ENCODE data around the gene PCYT1B. TPM values are rescaled to one million over a fixed set of nuclear protein-coding genes. Genes with fewer than 3 reads are reported as not detected.

Gene PCYT1B
- polyA plus RNA-seq, 3 donors, result 0.15 TPM; not detected in 2

GRCh38 chrX:24577091-24577490, 70.1 kb downstream of the PCYT1B start:
- Histone ChIP-seq H4K20me1 (ENCODE audit: insufficient read depth, low read length) (no peaks in the 10 kb centered on the region), H3K27me3 (ENCODE audit: control insufficient read depth in 2 of 2, insufficient read depth in 2 of 2, low read length in 2 of 2) (no peaks in the 10 kb centered on the region), H3K79me2 (ENCODE audit: insufficient read depth, low read length) (no peaks in the 10 kb centered on the region), H3K9ac (ENCODE audit: insufficient read depth, low read length, poor library complexity, severe bottlenecking) (no peak overlapping the region), H3K9me3 (replicated peaks in 1 of 2; ENCODE audit: control insufficient read depth in 1 of 2, insufficient read depth in 1 of 2, low read length in 2 of 2) (no peaks in the 10 kb centered on the region), H2AFZ (ENCODE audit: insufficient read depth, low read depth, low read length, poor library complexity, severe bottlenecking) (no peak overlapping the region), H3K4me3 (replicated peaks in 1 of 3; ENCODE audit: low read depth in 2 of 3, low read length in 3 of 3) (no peak overlapping the region), H3K4me1 (ENCODE audit: control insufficient read depth in 1 of 2, insufficient read depth in 2 of 2, low read length in 2 of 2) (no peaks in the 10 kb centered on the region), H3K4me2 (replicated peaks; ENCODE audit: extremely low read depth, low read length, poor library complexity, severe bottlenecking) (no peak overlapping the region), H3K36me3 (replicated peaks in 1 of 2; ENCODE audit: control insufficient read depth in 1 of 2, insufficient read depth in 2 of 2, low read length in 2 of 2) (no peaks in the 10 kb centered on the region), H3K27ac (ENCODE audit: low read depth in 1 of 2, low read length in 2 of 2) (no peak overlapping the region)
- no peak overlapping the region for H3K27ac Mint-ChIP-seq
- no peaks in the 10 kb centered on the region for H3K36me3 Mint-ChIP-seq
- 91% methylated on average over 4 of the region's 9 CpGs for WGBS (ENCODE audit: insufficient coverage)
- no peaks in the 10 kb centered on the region for H3K4me1 Mint-ChIP-seq
- TF ChIP-seq CTCF (IDR thresholded peaks at IDR 0.05), result no peak
- DNase-seq, result no peak
- H3K27me3 Mint-ChIP-seq (ENCODE audit: low read depth in 3 of 3), result peaks cover 0 to 7% (median 0%) of the 10 kb centered on the region in 3 donors
- no peaks in the 10 kb centered on the region for H3K9me3 Mint-ChIP-seq
- no peak overlapping the region for H3K4me3 Mint-ChIP-seq
- intact Hi-C loops (cut with micrococcal nuclease), result no loop called here

GRCh38 chrX:24575496-24575895, 71.7 kb downstream of the PCYT1B start:
- no CpG with 5 or more reads among the region's 1 CpG for WGBS (ENCODE audit: insufficient coverage)
- H3K4me3 ChIP-seq (replicated peaks in 1 of 3; ENCODE audit: low read depth in 2 of 3, low read length in 3 of 3), result no peak overlapping the region
- DNase-seq, result no peak
- Mint-ChIP-seq H3K9me3 (peaks cover 0 to 2% (median 0%) of the 10 kb centered on the region in 7 donors), H3K27ac (no peak overlapping the region), H3K36me3 (no peaks in the 10 kb centered on the region), H3K4me1 (no peaks in the 10 kb centered on the region), H3K27me3 (ENCODE audit: low read depth in 3 of 3) (peaks cover 0 to 5% (median 0%) of the 10 kb centered on the region in 3 donors), H3K4me3 (no peak overlapping the region)
- H3K36me3 ChIP-seq (replicated peaks in 1 of 2; ENCODE audit: control insufficient read depth in 1 of 2, insufficient read depth in 2 of 2, low read length in 2 of 2), result no peaks in the 10 kb centered on the region
- H4K20me1 ChIP-seq (ENCODE audit: insufficient read depth, low read length), result no peaks in the 10 kb centered on the region
- H3K4me2 ChIP-seq (replicated peaks; ENCODE audit: extremely low read depth, low read length, poor library complexity, severe bottlenecking), result no peak overlapping the region
- H3K9me3 ChIP-seq (replicated peaks in 1 of 2; ENCODE audit: control insufficient read depth in 1 of 2, insufficient read depth in 1 of 2, low read length in 2 of 2), result no peaks in the 10 kb centered on the region
- H3K9ac ChIP-seq (ENCODE audit: insufficient read depth, low read length, poor library complexity, severe bottlenecking), result no peak overlapping the region
- TF ChIP-seq CTCF (IDR thresholded peaks at IDR 0.05), result no peak
- no peak overlapping the region for H3K27ac ChIP-seq (ENCODE audit: low read depth in 1 of 2, low read length in 2 of 2)
- H3K27me3 ChIP-seq (ENCODE audit: control insufficient read depth in 2 of 2, insufficient read depth in 2 of 2, low read length in 2 of 2), result no peaks in the 10 kb centered on the region
- H3K79me2 ChIP-seq (ENCODE audit: insufficient read depth, low read length), result no peaks in the 10 kb centered on the region
- intact Hi-C loops (cut with micrococcal nuclease), result no loop called here
- H3K4me1 ChIP-seq (ENCODE audit: control insufficient read depth in 1 of 2, insufficient read depth in 2 of 2, low read length in 2 of 2), result no peaks in the 10 kb centered on the region
- H2AFZ ChIP-seq (ENCODE audit: insufficient read depth, low read depth, low read length, poor library complexity, severe bottlenecking), result no peak overlapping the region

Measured in CD14-positive monocyte (primary cell).